ENCODE measurements around the gene RAI14.

RAI14 gene

GRCh38 chr5:34648039-34648839 lies 7.9 kb upstream of the RAI14 start:
- no peak for DNase-seq

- DNase-seq: no peak
These were observed 7.3 kb upstream of the RAI14 start for GRCh38 chr5:34648840-34649158.

- DNase-seq: no peak
These were observed 4.3 kb upstream of the RAI14 start for GRCh38 chr5:34651791-34652190.

GRCh38 chr5:34652466-34652865 lies 3.7 kb upstream of the RAI14 start:
- DNase-seq: no peak

- DNase-seq: no peak
These were observed 3.2 kb upstream of the RAI14 start for GRCh38 chr5:34652914-34653313.

- no peak for DNase-seq
These were observed 2.4 kb upstream of the RAI14 start for GRCh38 chr5:34653708-34654107.

- DNase-seq: peak; percentile 22
These were observed 655 bp upstream of the RAI14 start for GRCh38 chr5:34655354-34655991.

GRCh38 chr5:34656700-34657273 lies 659 bp downstream of the RAI14 start:
- DNase-seq: no peak

- DNase-seq: no peak
These were observed 1.3 kb downstream of the RAI14 start for GRCh38 chr5:34657274-34657921.

GRCh38 chr5:34657988-34658387 lies 1.9 kb downstream of the RAI14 start:
- no peak for DNase-seq

- no peak for DNase-seq
These were observed 3.0 kb downstream of the RAI14 start for GRCh38 chr5:34659168-34659567.

- DNase-seq: no peak
These were observed 4.3 kb downstream of the RAI14 start for GRCh38 chr5:34660444-34660843.

GRCh38 chr5:34663771-34664496 lies 7.8 kb downstream of the RAI14 start:
- DNase-seq: no peak

GRCh38 chr5:34666392-34667080 lies 10.4 kb downstream of the RAI14 start:
- DNase-seq: no peak

GRCh38 chr5:34667705-34668104 lies 11.6 kb downstream of the RAI14 start:
- no peak for DNase-seq

- no peak for DNase-seq
These were observed 13.9 kb downstream of the RAI14 start for GRCh38 chr5:34669931-34670516.

- DNase-seq: no peak
These were observed 16.1 kb downstream of the RAI14 start for GRCh38 chr5:34672196-34672595.

- no peak for DNase-seq
These were observed 17.5 kb downstream of the RAI14 start for GRCh38 chr5:34673463-34674125.

- no peak for DNase-seq
These were observed 18.1 kb downstream of the RAI14 start for GRCh38 chr5:34674187-34674586.

- DNase-seq: no peak
These were observed 19.7 kb downstream of the RAI14 start for GRCh38 chr5:34675857-34676256.

GRCh38 chr5:34676416-34676815 lies 20.3 kb downstream of the RAI14 start:
- DNase-seq: no peak

GRCh38 chr5:34677428-34677827 lies 21.3 kb downstream of the RAI14 start:
- DNase-seq: no peak

All from DMS 273 treated with DMSO at 0.1 percent for 48 hours (cell line).